ENCODE results near the gene GPR83.
"Not testable (repeated sequence)": the region's sequence is repeated elsewhere in the genome, so short reads cannot be mapped to it uniquely, and the experiment has no call there.

The GPR83 gene

DNA sequence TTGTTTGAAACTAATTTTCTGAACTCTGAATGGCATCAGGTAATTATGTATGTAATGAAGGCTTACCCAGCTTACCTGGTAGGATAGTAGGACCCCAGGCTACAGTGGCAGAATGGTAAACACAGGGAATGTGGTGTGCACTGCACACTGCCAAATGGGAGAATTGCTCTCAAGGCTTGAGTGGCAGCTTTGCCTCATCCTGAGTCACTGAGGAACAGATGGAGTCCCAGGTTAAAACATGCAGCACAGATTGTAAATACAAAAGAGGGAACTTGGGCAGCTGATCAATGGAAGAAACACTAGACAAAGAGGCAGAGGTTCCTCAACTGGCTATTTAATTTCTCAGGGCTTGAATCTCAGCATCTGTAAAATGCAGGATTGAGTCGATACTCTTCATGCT lies 24.4 kb downstream of the GPR83 start:
- in situ Hi-C loops (cut with MboI; ENCODE audit: low sequenced_read_pairs) = no loop called here

GRCh38 chr11:94370576-94370975 lies 30.6 kb downstream of the GPR83 start:
- in situ Hi-C loops (cut with MboI; ENCODE audit: low sequenced_read_pairs) = not testable (repeated sequence)

- in situ Hi-C loops (cut with MboI; ENCODE audit: low sequenced_read_pairs) = not testable (repeated sequence)
Observed at GRCh38 chr11:94350850-94351563, 50.2 kb downstream of the GPR83 start.

GRCh38 chr11:94346311-94346710 lies 54.9 kb downstream of the GPR83 start:
- in situ Hi-C loops (cut with MboI; ENCODE audit: low sequenced_read_pairs) = not testable (repeated sequence)

DNA sequence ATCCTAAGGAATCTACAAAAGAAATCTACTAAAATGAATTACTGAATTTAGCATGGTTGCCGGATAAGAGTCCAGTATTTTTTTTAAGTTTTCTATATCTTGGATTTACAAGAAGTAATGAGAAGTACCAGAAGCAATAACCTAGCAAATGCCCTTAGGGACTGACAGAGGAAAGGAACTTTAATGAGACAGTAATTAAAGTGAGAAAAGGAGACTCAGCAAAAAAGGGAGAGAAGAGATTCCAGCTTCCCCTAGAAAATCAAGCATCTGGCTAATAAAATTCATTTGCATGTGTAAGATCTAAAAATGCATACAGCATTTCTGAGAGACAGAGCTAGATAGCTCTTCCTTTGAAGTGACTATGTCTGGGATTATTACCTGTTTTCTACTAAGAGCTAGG lies 57.7 kb downstream of the GPR83 start:
- in situ Hi-C loops (cut with MboI; ENCODE audit: low sequenced_read_pairs) = no loop called here

GRCh38 chr11:94342250-94342649 lies 59.0 kb downstream of the GPR83 start:
- in situ Hi-C loops (cut with MboI; ENCODE audit: low sequenced_read_pairs) = no loop called here

DNA sequence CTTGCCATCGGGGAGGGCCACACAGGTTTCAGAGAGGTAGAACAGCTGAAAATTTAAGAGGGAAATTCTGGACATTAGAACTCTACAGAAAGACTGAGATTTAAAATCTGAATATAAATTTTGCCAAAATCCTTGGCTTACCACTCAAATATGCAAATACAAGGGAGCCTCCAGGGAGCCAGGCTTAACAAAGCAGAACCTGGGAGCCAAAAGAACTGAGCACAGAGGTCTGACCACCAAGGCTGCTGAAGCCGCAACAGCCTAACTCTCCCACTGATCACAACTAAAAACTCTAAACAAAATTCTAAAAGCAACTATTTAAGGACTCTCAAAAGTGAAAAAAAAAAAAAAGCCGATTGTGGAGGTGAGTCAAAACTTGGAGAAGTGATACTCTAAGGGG lies 62.6 kb downstream of the GPR83 start:
- in situ Hi-C loops (cut with MboI; ENCODE audit: low sequenced_read_pairs) = no loop called here

DNA sequence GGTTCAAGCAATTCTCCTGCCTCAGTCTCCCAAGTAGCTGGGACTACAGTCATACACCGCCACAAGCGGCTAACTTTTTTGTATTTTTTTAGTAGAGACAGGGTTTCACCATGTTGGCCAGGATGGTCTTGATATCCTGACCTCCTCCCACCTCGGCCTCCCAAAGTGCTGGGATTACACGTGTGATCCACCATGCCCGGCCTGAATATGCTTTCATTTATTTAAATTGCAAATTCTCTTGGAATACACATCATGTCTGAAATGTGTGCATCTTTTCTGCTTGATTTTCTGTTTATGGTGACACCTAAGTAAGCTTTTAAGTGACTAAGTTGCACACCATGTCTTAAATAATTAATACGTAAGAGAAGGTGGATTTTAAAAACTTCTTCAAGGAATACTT lies 65.2 kb downstream of the GPR83 start:
- in situ Hi-C loops (cut with MboI; ENCODE audit: low sequenced_read_pairs) = no loop called here

DNA sequence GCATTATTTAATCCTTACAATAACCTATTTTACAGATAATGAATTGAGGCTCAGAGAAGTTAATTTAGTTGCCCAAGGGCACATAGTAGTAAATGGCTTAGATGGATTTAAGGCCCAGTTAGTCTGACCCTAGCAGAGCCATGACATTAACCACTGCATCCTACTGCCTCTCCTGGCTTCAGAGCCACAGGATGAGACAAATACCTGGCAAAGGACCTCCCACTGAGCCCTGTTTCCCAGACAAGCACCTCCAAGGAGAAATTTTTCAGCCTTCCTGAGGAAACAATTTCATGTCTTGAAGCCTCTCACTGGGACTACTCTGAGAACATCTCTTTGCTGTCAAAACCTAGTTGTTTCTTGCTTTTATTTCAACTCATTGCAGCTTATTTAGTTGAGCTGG lies 68.4 kb downstream of the GPR83 start:
- in situ Hi-C loops (cut with MboI; ENCODE audit: low sequenced_read_pairs) = no loop called here

GRCh38 chr11:94330789-94331188 lies 70.4 kb downstream of the GPR83 start:
- in situ Hi-C loops (cut with MboI; ENCODE audit: low sequenced_read_pairs) = no loop called here

DNA sequence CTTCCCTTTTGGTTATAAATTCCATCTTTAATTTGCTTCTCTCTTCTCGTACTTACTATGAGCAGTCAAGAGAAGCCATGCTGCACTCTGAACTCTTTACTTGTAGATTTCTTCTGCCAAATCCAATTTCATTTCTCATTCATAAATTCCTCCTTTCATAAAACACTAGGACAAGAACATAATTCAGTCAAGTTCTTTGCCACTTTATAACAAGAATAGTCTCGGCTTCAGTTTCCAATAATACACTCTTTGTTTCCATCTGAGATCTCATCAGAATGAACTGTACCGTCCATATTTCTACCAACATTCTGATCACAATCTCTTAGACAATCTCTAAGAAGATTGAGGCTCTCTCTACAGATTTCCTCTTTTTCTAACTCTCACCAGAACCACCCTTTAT lies 71.7 kb downstream of the GPR83 start:
- in situ Hi-C loops (cut with MboI; ENCODE audit: low sequenced_read_pairs) = loop anchor here (10.0 kb wide), 1 partner anchor 175 kb away; no protein-coding TSS in a partner anchor

DNA sequence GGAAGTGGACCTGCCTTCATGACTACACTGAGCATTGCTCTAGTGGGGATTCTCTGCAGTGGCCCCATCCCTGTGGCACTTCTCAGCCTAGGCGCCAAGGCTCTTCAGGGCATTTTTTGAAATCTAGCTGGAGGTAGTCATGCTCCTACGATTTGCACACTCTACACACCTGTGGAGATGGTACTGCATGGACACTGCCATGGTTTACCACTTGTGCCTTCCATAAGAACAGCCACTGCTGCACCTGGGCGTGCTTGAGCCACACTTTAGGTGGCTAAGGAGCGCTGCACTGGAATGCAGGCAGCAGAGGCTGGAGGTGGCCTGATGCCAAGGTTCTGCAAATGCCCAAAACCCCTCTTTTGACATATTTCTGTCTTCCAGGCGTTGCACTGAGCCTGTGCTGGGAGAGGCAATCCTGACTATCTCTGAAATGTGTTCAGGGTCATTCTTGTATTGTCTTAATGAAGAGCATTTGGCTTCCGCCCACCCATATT lies 72.6 kb downstream of the GPR83 start:
- in situ Hi-C loops (cut with MboI; ENCODE audit: low sequenced_read_pairs) = loop anchor here (10.0 kb wide), 1 partner anchor 176 kb away; no protein-coding TSS in a partner anchor

Data from HL-60/S4 treated with phorbol 12-myristate 13-acetate at 8.2 ng/mL for 4 days and 3 days (cell line).